SU-DHL-6 (cell line): ENCODE results near the gene NTM.

Source experiments
- CTCF ChIP-seq: fragments of 200-600 bp; sonication (generic); IDR thresholded peaks from one replicate; pipeline ENCODE4 v1.5.1; 2017; ENCODE audit warnings: antibody characterized with exemption, mild to moderate bottlenecking, low read length, moderate library complexity; ENCODE audit not compliant: insufficient read depth, poor library complexity, severe bottlenecking
- EZH2phosphoT487 ChIP-seq: fragments of 200-600 bp; sonication (generic), shearing (Covaris generic); conservative IDR thresholded peaks from 2 replicates; pipeline ENCODE4 v1.6.1; 2018; ENCODE audit warnings: mild to moderate bottlenecking, antibody characterized with exemption, low read length, moderate library complexity, mixed read lengths

- TF ChIP-seq CTCF (no peak), EZH2phosphoT487 (no peak)
Measured at GRCh38 chr11:131857246-131857645, 486.8 kb downstream of the NTM start.
